GM06990 (cell line): ENCODE results near the gene ROBO3.

ENCODE experiments used
- DNase-seq: peaks from one replicate; pipeline ENCODE4 v3.0.0-alpha.2; 2011; ENCODE audit not compliant: insufficient read length; ENCODE audit errors: extremely low read depth
- H3K27me3 ChIP-seq: replicated peaks from 2 replicates; pipeline ENCODE4 v1.6.0; 2011; ENCODE audit warnings: low read length; ENCODE audit not compliant: control insufficient read depth, insufficient read depth
- H3K36me3 ChIP-seq: 2 replicates; pipeline ENCODE4 v1.5.1; 2011; ENCODE audit warnings: low read length; ENCODE audit not compliant: control insufficient read depth, insufficient read depth
- H3K4me3 ChIP-seq: replicated peaks from 2 replicates; pipeline ENCODE4 v1.5.1; 2011; ENCODE audit warnings: low read depth, mild to moderate bottlenecking, control low read depth, low read length
- CTCF ChIP-seq: IDR thresholded peaks from 2 replicates; pipeline ENCODE4 v1.5.1; 2011; ENCODE audit warnings: low read length, control low read depth, mild to moderate bottlenecking, inconsistent platforms; ENCODE audit not compliant: insufficient read depth, poor library complexity, severe bottlenecking

The ROBO3 gene

DNA sequence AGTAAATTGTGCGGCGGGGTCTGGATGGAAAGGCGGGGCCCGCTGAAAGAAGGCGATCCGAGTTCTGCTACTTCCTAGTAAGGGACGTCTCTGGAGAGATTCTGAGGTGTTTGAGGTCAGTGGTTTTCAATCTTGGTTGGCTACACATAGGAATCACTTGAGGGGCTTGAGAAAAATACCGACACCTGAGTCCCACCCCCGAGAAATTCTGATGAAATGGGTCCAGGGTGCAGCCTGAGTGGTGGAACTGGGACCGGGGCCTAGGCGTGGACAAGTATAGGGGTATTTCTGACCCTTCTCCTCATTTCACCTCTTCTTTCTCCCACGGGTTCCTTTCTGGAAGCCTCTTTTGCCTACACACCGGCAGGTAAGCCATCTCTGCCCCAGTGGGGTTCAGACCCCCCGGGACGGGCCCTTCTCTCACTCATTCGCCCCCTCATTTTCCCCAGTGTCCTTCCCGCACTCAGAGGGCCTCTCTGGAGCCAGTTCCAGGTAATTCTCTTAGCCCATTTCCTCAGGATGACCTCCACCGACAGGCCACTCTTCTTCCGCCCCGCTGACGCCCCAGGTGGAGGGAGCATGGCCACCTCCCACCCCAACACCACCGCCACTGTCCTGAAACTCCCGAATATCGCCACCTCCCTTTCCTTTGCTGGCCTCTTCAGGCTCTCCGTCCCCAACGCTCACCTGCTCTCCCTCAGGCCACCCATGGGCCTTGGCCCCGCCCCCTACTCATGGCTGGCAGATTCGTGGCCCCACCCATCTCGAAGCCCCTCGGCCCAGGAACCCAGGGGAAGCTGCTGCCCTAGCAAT is 11.8 kb downstream of the ROBO3 start:
- no peaks in the 10 kb centered on the region for H3K36me3 ChIP-seq
- peaks cover 5% of the 10 kb centered on the region for H3K27me3 ChIP-seq
- no peak for TF ChIP-seq CTCF
- no peak for DNase-seq
- no peak overlapping the region; the same call in 1 of the 2 replicates for H3K4me3 ChIP-seq

DNA sequence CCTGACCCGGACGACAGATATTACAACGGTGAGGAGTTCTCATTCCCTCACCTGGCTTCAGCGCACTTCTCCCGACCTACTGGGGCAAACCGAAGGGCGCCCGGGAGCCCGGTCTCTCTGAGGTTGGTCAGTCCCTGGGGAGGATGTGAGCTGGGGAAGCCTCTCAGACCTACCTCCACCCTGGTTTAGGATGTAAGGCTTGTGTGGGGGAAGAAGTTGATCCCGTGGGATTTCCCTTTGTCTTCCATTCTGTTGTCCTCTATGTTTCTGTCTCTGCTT is 12.3 kb downstream of the ROBO3 start:
- H3K4me3 ChIP-seq = no peak overlapping the region
- no peaks in the 10 kb centered on the region for H3K36me3 ChIP-seq
- no peak for TF ChIP-seq CTCF
- peaks cover 5% of the 10 kb centered on the region for H3K27me3 ChIP-seq
- DNase-seq = no peak

DNA sequence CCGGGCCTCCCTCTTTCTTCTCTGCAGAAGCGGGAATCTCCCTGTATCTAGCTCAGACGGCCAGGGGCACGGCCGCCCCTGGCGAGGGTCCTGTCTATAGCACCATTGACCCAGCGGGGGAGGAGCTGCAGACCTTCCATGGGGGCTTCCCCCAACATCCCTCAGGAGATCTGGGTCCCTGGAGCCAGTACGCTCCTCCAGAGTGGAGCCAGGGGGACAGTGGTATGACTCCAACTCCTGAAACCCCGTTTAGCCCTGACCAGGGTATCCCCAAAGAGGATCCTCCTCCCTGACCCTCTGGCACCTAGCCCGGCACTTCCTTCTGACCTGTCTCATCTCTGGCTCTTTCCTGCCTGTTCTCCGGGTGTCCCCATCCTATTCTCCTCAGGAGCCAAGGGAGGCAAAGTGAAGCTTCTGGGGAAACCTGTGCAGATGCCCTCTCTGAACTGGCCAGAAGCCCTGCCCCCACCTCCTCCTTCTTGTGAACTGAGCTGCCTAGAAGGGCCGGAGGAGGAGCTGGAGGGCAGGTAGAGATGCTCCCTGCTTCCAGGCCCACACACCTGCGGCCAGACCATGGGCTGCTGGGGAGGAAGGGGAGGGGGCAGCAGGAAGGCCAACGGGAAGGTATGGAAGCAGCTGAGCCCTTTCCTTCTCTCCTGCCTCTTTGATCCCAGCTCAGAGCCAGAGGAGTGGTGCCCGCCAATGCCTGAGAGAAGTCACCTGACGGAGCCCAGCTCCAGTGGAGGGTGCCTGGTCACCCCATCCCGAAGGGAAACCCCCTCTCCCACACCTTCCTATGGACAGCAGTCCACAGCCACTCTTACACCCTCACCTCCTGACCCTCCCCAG is 12.9 kb downstream of the ROBO3 start:
- no peak for TF ChIP-seq CTCF
- no peak overlapping the region for H3K4me3 ChIP-seq
- H3K36me3 ChIP-seq = no peaks in the 10 kb centered on the region
- DNase-seq = no peak
- H3K27me3 ChIP-seq = peaks cover 5% of the 10 kb centered on the region

GRCh38 chr11:124878759-124879492 is 13.7 kb downstream of the ROBO3 start:
- DNase-seq = no peak
- no peak for TF ChIP-seq CTCF
- Histone ChIP-seq H3K27me3 (peaks cover 5% of the 10 kb centered on the region), H3K36me3 (no peaks in the 10 kb centered on the region), H3K4me3 (no peak overlapping the region)

- Histone ChIP-seq H3K4me3 (no peak overlapping the region), H3K27me3 (peaks cover 5% of the 10 kb centered on the region), H3K36me3 (no peaks in the 10 kb centered on the region)
- DNase-seq = no peak
- no peak for TF ChIP-seq CTCF
Observed at GRCh38 chr11:124879493-124880289, 14.5 kb downstream of the ROBO3 start.
